Measurements from ENCODE around the gene TEX12. TPM values are rescaled to one million over a fixed set of nuclear protein-coding genes. Genes with fewer than 3 reads are reported as not detected.
"Not testable (repeated sequence)": the region's sequence is repeated elsewhere in the genome, so short reads cannot be mapped to it uniquely, and the experiment has no call there.

The TEX12 gene
- total RNA-seq, 4 donors from 2014 or later, result 1.1 to 1.2 TPM; not detected in 2

- H3K27me3 ChIP-seq, result no peaks in the 10 kb centered on the region
- no peak for DNase-seq (ENCODE audit: low spot score in 2 of 2)
- peaks cover 34% of the 10 kb centered on the region for H3K4me1 ChIP-seq
- peak overlapping the region; percentile 51 for H3K27ac ChIP-seq
- H3K4me3 ChIP-seq, result no peak overlapping the region
- TF ChIP-seq EP300 (IDR thresholded peaks at IDR 0.05) (no peak), POLR2A (IDR thresholded peaks at IDR 0.05) (no peak), POLR2AphosphoS5 (IDR thresholded peaks at IDR 0.05) (no peak)
- peaks cover 3% of the 10 kb centered on the region for H3K36me3 ChIP-seq
- WGBS, result 75% methylated on average over 5 of the region's 5 CpGs
- H3K9me3 ChIP-seq, result no peaks in the 10 kb centered on the region
Measured at GRCh38 chr11:112156153-112156955, 10.8 kb upstream of the TEX12 start.

- Histone ChIP-seq H3K9me3 (no peaks in the 10 kb centered on the region), H3K36me3 (peaks cover 3% of the 10 kb centered on the region), H3K27me3 (no peaks in the 10 kb centered on the region), H3K27ac (peak overlapping the region; percentile 51), H3K4me1 (peaks cover 38% of the 10 kb centered on the region), H3K4me3 (no peak overlapping the region)
- no peak for DNase-seq (ENCODE audit: low spot score in 2 of 2)
- 64% methylated on average over 4 of the region's 4 CpGs for WGBS
- TF ChIP-seq EP300 (IDR thresholded peaks at IDR 0.05) (no peak), POLR2AphosphoS5 (IDR thresholded peaks at IDR 0.05) (no peak), POLR2A (IDR thresholded peaks at IDR 0.05) (no peak), CTCF (IDR thresholded peaks at IDR 0.05) (no peak)
Measured at GRCh38 chr11:112156956-112157766, 10.0 kb upstream of the TEX12 start.

GRCh38 chr11:112159098-112160065 lies 7.8 kb upstream of the TEX12 start:
- no peak for DNase-seq (ENCODE audit: low spot score in 2 of 2)
- H3K9me3 ChIP-seq, result no peaks in the 10 kb centered on the region
- TF ChIP-seq EP300 (IDR thresholded peaks at IDR 0.05), result no peak
- no peak for TF ChIP-seq CTCF (IDR thresholded peaks at IDR 0.05)
- TF ChIP-seq POLR2A (IDR thresholded peaks at IDR 0.05), result no peak
- TF ChIP-seq POLR2AphosphoS5 (IDR thresholded peaks at IDR 0.05), result no peak
- no peak overlapping the region for H3K4me3 ChIP-seq
- H3K27me3 ChIP-seq, result no peaks in the 10 kb centered on the region
- peaks cover 49% of the 10 kb centered on the region for H3K4me1 ChIP-seq
- peak overlapping the region; percentile 20 for H3K27ac ChIP-seq
- H3K36me3 ChIP-seq, result no peaks in the 10 kb centered on the region
- 55% methylated on average over 7 of the region's 7 CpGs for WGBS

DNA sequence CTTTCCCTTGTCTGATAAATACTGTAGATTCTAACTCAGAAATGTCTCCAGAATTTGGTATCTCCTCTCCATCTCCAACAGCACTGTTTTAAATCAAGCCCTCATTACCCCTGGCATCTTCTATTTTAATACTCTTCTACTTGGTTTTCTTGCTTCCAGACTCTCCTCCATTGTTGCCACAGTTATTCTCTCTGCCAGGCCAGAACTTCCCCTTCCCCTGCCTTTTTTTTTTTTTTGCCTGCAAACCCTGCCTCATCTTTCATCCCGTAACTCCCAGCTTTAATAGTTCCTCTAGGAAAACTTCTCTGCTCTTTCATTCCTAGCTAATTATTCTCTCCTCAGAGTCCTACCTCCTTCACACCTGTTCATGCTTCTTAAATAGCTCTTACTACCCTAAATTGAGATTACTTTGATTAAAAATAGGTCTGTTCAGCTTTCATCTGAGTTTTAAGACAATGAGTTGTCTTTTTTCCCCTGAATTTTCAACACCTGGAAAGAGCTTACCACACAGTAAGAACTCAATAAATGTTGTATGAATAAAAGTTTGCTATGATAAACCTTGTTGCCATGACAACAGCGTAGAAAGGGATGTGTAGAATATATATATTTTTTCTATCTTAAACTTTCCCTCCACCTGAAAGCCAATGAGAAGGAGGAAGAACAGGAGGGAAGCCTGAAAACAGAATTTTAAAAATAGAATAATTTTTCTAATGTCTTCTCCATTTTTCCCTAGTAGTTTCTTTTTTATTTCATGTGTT lies 6.9 kb upstream of the TEX12 start:
- WGBS, result 51% methylated on average over 2 of the region's 2 CpGs
- Histone ChIP-seq H3K27ac (peak overlapping the region; percentile 58), H3K4me1 (peaks cover 51% of the 10 kb centered on the region), H3K9me3 (no peaks in the 10 kb centered on the region), H3K36me3 (no peaks in the 10 kb centered on the region), H3K27me3 (no peaks in the 10 kb centered on the region), H3K4me3 (no peak overlapping the region)
- TF ChIP-seq CTCF (IDR thresholded peaks at IDR 0.05), result no peak
- TF ChIP-seq POLR2AphosphoS5 (IDR thresholded peaks at IDR 0.05), result no peak
- TF ChIP-seq EP300 (IDR thresholded peaks at IDR 0.05), result no peak
- no peak for TF ChIP-seq POLR2A (IDR thresholded peaks at IDR 0.05)
- DNase-seq (ENCODE audit: low spot score in 2 of 2), result no peak

- DNase-seq (ENCODE audit: low spot score in 2 of 2), result no peak
- 48% methylated on average over 1 of the region's 1 CpG for WGBS
- Histone ChIP-seq H3K27me3 (no peaks in the 10 kb centered on the region), H3K4me1 (peaks cover 51% of the 10 kb centered on the region), H3K27ac (peak overlapping the region; percentile 58), H3K36me3 (no peaks in the 10 kb centered on the region), H3K4me3 (peak overlapping the region; percentile 8), H3K9me3 (no peaks in the 10 kb centered on the region)
- TF ChIP-seq POLR2A (IDR thresholded peaks at IDR 0.05) (no peak), EP300 (IDR thresholded peaks at IDR 0.05) (no peak), POLR2AphosphoS5 (IDR thresholded peaks at IDR 0.05) (no peak), CTCF (IDR thresholded peaks at IDR 0.05) (no peak)
Measured at GRCh38 chr11:112161012-112161411, 6.2 kb upstream of the TEX12 start.

GRCh38 chr11:112162200-112162599 lies 5.0 kb upstream of the TEX12 start:
- H3K9me3 ChIP-seq; DNase-seq (ENCODE audit: low spot score in 2 of 2); H3K27me3 ChIP-seq; H3K36me3 ChIP-seq: not testable (repeated sequence)
- peak overlapping the region; percentile 42 for H3K4me3 ChIP-seq
- peak overlapping the region; percentile 68 for H3K27ac ChIP-seq
- WGBS, result 93% methylated on average over 1 of the region's 1 CpG
- peaks cover 55% of the 10 kb centered on the region for H3K4me1 ChIP-seq
